HepG2 (cell line): ENCODE results near the gene XAF1. TPM values are rescaled to one million over a fixed set of nuclear protein-coding genes. Genes with fewer than 3 reads are reported as not detected.
A peak's percentile ranks its signal among the peaks of the same experiment; 100 is the strongest.

ENCODE experiments used
- BRD4 ChIP-seq: sonication (generic); formaldehyde crosslinking; IDR thresholded peaks from 2 replicates; pipeline ENCODE4 v1.4.0; 2020; ENCODE audit warnings: missing genetic modification reagents
- HOXA5 ChIP-seq: sonication (generic); formaldehyde crosslinking; IDR thresholded peaks from 2 replicates; pipeline ENCODE4 v1.4.0; 2020; ENCODE audit warnings: missing genetic modification reagents
- SP5 ChIP-seq: IDR thresholded peaks from 2 replicates; pipeline ENCODE4 v1.6.1; 2016; ENCODE audit warnings: low read depth, borderline replicate concordance
- SRF ChIP-seq: IDR thresholded peaks from 2 replicates; pipeline ENCODE4 v1.6.1; 2011; ENCODE audit warnings: mild to moderate bottlenecking, low read depth, low read length, moderate library complexity
- ZNF20 ChIP-seq: sonication (generic); formaldehyde crosslinking; IDR thresholded peaks from 2 replicates; pipeline ENCODE4 v1.4.0; 2020; ENCODE audit warnings: mild to moderate bottlenecking, moderate library complexity, missing genetic modification reagents
- ZNF34 ChIP-seq: sonication (generic); formaldehyde crosslinking; IDR thresholded peaks from 2 replicates; pipeline ENCODE4 v1.4.0; 2020; ENCODE audit warnings: mild to moderate bottlenecking, missing genetic modification reagents, borderline replicate concordance
- ZNF720 ChIP-seq: sonication (generic); formaldehyde crosslinking; IDR thresholded peaks from 2 replicates; pipeline ENCODE4 v1.4.0; 2020; ENCODE audit warnings: missing genetic modification reagents
- polyA plus RNA-seq, 8 experiments: library from polyadenylated mRNA; depleted of rRNA in 3 of 8; stranded (reverse) in 7 of 8; unstranded in 1 of 8; fragments of >200 nt; fragmentation: Illumina TruSeq in 4 of 8; extraction: Trizol in 4 of 8; gene quantifications; 2 replicates each; pipeline versions ENCODE4 v1.2.1 to v1.2.3, GENCODE V29; 2011 to 2016; ENCODE audit warnings: low read depth in 4 of 8, missing spikeins in 1 of 8, mixed read lengths in 1 of 8; ENCODE audit not compliant: insufficient read depth in 1 of 8
- total RNA-seq, 5 experiments: library from RNA; depleted of rRNA; stranded (reverse); fragments of >200 nt; fragmentation: Illumina TruSeq; extraction: Trizol; gene quantifications; 2 replicates each; pipeline ENCODE4 v1.2.3, GENCODE V29; 2016; ENCODE audit warnings: low read depth in 1 of 5
- TF ChIP-seq, protein P1 (sequence below): sonication (generic); formaldehyde crosslinking; IDR thresholded peaks from 2 replicates; pipeline ENCODE4 v1.4.0; 2020; ENCODE audit warnings: missing genetic modification reagents, mild to moderate bottlenecking, borderline replicate concordance
- TF ChIP-seq, protein P2 (sequence below): sonication (generic); formaldehyde crosslinking; IDR thresholded peaks from 2 replicates; pipeline ENCODE4 v1.4.0; 2020; ENCODE audit warnings: mild to moderate bottlenecking, missing genetic modification reagents
- TF ChIP-seq, protein P3 (sequence below): sonication (generic); formaldehyde crosslinking; IDR thresholded peaks from 2 replicates; pipeline ENCODE4 v1.5.0; 2020; ENCODE audit warnings: missing genetic modification reagents, mild to moderate bottlenecking, borderline replicate concordance
- TF ChIP-seq, protein P4 (sequence below): IDR thresholded peaks from 2 replicates; pipeline ENCODE4 v1.6.1; 2016; ENCODE audit warnings: mild to moderate bottlenecking
- TF ChIP-seq, protein P5 (sequence below): sonication (generic); formaldehyde crosslinking; IDR thresholded peaks from 2 replicates; pipeline ENCODE4 v1.4.0; 2020; ENCODE audit warnings: missing genetic modification reagents
- TF ChIP-seq, protein P6 (sequence below): sonication (generic); formaldehyde crosslinking; IDR thresholded peaks from 2 replicates; pipeline ENCODE4 v1.9.0; 2022; ENCODE audit warnings: low read depth, missing genetic modification reagents
- TF ChIP-seq, protein P7 (sequence below): sonication (generic); formaldehyde crosslinking; IDR thresholded peaks from 2 replicates; pipeline ENCODE4 v1.4.0; 2020; ENCODE audit warnings: missing genetic modification reagents

The XAF1 gene
- total and polyA plus RNA-seq, 2 of the 13 experiments (the other 11 are each of a cell fraction or from before 2014, with no cell fraction given) = 1.2 to 2.4 TPM

DNA sequence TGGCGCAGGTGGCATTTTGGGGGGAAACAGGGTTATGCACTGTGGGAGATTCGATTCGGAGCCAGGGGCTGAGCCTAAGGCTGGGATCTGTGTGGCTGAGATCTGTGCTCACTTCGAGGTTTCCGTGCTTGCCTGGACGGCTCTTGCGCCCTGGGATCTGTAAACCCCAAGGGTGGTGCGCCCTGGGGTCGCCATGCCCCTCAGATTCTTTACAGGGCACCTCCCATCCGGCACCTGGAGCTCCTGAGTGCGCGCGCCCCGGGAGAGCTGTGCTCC lies 43.1 kb upstream of the XAF1 start (continued):
- TF ChIP-seq, protein P1, sequence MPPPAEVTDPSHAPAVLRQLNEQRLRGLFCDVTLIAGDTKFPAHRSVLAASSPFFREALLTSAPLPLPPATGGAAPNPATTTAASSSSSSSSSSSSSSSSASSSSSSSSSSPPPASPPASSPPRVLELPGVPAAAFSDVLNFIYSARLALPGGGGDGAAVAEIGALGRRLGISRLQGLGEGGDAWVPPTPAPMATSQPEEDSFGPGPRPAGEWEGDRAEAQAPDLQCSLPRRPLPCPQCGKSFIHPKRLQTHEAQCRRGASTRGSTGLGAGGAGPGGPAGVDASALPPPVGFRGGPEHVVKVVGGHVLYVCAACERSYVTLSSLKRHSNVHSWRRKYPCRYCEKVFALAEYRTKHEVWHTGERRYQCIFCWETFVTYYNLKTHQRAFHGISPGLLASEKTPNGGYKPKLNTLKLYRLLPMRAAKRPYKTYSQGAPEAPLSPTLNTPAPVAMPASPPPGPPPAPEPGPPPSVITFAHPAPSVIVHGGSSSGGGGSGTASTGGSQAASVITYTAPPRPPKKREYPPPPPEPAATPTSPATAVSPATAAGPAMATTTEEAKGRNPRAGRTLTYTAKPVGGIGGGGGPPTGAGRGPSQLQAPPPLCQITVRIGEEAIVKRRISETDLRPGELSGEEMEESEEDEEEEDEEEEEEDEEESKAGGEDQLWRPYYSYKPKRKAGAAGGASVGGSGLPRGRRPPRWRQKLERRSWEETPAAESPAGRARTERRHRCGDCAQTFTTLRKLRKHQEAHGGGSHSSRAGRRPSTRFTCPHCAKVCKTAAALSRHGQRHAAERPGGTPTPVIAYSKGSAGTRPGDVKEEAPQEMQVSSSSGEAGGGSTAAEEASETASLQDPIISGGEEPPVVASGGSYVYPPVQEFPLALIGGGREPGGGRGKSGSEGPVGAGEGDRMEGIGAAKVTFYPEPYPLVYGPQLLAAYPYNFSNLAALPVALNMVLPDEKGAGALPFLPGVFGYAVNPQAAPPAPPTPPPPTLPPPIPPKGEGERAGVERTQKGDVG (CRISPR knock-in tag) = no peak
- TF ChIP-seq, protein P2, sequence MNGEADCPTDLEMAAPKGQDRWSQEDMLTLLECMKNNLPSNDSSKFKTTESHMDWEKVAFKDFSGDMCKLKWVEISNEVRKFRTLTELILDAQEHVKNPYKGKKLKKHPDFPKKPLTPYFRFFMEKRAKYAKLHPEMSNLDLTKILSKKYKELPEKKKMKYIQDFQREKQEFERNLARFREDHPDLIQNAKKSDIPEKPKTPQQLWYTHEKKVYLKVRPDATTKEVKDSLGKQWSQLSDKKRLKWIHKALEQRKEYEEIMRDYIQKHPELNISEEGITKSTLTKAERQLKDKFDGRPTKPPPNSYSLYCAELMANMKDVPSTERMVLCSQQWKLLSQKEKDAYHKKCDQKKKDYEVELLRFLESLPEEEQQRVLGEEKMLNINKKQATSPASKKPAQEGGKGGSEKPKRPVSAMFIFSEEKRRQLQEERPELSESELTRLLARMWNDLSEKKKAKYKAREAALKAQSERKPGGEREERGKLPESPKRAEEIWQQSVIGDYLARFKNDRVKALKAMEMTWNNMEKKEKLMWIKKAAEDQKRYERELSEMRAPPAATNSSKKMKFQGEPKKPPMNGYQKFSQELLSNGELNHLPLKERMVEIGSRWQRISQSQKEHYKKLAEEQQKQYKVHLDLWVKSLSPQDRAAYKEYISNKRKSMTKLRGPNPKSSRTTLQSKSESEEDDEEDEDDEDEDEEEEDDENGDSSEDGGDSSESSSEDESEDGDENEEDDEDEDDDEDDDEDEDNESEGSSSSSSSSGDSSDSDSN (CRISPR knock-in tag) = no peak; the same call in 1 of the 2 replicates
- TF ChIP-seq ZNF34 (no peak; the same call in 1 of the 2 replicates), HOXA5 (0 out of 2 replicates have a peak, but pooled peaks have one; percentile 4), BRD4 (CRISPR knock-in tag) (no peak), SP5 (CRISPR knock-in tag) (no peak), SRF (no peak), ZNF720 (no peak), ZNF20 (CRISPR knock-in tag) (peak; percentile 90; the same call in 1 of the 2 replicates)
- TF ChIP-seq, protein P3, sequence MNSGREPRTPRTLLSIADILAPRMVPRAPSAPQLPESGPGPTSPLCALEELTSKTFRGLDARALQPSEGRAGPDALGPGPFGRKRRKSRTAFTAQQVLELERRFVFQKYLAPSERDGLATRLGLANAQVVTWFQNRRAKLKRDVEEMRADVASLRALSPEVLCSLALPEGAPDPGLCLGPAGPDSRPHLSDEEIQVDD (CRISPR knock-in tag) = no peak
- TF ChIP-seq, protein P4, sequence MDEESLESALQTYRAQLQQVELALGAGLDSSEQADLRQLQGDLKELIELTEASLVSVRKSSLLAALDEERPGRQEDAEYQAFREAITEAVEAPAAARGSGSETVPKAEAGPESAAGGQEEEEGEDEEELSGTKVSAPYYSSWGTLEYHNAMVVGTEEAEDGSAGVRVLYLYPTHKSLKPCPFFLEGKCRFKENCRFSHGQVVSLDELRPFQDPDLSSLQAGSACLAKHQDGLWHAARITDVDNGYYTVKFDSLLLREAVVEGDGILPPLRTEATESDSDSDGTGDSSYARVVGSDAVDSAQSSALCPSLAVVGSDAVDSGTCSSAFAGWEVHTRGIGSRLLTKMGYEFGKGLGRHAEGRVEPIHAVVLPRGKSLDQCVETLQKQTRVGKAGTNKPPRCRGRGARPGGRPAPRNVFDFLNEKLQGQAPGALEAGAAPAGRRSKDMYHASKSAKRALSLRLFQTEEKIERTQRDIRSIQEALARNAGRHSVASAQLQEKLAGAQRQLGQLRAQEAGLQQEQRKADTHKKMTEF (CRISPR knock-in tag) = no peak
- TF ChIP-seq, protein P5, sequence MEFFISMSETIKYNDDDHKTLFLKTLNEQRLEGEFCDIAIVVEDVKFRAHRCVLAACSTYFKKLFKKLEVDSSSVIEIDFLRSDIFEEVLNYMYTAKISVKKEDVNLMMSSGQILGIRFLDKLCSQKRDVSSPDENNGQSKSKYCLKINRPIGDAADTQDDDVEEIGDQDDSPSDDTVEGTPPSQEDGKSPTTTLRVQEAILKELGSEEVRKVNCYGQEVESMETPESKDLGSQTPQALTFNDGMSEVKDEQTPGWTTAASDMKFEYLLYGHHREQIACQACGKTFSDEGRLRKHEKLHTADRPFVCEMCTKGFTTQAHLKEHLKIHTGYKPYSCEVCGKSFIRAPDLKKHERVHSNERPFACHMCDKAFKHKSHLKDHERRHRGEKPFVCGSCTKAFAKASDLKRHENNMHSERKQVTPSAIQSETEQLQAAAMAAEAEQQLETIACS (CRISPR knock-in tag) = no peak
- TF ChIP-seq, protein P6, sequence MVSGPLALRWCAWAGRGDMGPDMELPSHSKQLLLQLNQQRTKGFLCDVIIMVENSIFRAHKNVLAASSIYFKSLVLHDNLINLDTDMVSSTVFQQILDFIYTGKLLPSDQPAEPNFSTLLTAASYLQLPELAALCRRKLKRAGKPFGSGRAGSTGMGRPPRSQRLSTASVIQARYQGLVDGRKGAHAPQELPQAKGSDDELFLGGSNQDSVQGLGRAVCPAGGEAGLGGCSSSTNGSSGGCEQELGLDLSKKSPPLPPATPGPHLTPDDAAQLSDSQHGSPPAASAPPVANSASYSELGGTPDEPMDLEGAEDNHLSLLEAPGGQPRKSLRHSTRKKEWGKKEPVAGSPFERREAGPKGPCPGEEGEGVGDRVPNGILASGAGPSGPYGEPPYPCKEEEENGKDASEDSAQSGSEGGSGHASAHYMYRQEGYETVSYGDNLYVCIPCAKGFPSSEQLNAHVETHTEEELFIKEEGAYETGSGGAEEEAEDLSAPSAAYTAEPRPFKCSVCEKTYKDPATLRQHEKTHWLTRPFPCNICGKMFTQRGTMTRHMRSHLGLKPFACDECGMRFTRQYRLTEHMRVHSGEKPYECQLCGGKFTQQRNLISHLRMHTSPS (CRISPR knock-in tag) = no peak
- TF ChIP-seq, protein P7, sequence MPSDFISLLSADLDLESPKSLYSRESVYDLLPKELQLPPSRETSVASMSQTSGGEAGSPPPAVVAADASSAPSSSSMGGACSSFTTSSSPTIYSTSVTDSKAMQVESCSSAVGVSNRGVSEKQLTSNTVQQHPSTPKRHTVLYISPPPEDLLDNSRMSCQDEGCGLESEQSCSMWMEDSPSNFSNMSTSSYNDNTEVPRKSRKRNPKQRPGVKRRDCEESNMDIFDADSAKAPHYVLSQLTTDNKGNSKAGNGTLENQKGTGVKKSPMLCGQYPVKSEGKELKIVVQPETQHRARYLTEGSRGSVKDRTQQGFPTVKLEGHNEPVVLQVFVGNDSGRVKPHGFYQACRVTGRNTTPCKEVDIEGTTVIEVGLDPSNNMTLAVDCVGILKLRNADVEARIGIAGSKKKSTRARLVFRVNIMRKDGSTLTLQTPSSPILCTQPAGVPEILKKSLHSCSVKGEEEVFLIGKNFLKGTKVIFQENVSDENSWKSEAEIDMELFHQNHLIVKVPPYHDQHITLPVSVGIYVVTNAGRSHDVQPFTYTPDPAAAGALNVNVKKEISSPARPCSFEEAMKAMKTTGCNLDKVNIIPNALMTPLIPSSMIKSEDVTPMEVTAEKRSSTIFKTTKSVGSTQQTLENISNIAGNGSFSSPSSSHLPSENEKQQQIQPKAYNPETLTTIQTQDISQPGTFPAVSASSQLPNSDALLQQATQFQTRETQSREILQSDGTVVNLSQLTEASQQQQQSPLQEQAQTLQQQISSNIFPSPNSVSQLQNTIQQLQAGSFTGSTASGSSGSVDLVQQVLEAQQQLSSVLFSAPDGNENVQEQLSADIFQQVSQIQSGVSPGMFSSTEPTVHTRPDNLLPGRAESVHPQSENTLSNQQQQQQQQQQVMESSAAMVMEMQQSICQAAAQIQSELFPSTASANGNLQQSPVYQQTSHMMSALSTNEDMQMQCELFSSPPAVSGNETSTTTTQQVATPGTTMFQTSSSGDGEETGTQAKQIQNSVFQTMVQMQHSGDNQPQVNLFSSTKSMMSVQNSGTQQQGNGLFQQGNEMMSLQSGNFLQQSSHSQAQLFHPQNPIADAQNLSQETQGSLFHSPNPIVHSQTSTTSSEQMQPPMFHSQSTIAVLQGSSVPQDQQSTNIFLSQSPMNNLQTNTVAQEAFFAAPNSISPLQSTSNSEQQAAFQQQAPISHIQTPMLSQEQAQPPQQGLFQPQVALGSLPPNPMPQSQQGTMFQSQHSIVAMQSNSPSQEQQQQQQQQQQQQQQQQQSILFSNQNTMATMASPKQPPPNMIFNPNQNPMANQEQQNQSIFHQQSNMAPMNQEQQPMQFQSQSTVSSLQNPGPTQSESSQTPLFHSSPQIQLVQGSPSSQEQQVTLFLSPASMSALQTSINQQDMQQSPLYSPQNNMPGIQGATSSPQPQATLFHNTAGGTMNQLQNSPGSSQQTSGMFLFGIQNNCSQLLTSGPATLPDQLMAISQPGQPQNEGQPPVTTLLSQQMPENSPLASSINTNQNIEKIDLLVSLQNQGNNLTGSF (CRISPR knock-in tag) = no peak
